SW480 (cell line): Measurements from ENCODE around the gene PKIG.

ENCODE experiments used
- DNase-seq: peaks from one replicate; pipeline ENCODE4 v3.0.0-alpha.2; 2016; ENCODE audit warnings: low spot score

Gene PKIG

DNA sequence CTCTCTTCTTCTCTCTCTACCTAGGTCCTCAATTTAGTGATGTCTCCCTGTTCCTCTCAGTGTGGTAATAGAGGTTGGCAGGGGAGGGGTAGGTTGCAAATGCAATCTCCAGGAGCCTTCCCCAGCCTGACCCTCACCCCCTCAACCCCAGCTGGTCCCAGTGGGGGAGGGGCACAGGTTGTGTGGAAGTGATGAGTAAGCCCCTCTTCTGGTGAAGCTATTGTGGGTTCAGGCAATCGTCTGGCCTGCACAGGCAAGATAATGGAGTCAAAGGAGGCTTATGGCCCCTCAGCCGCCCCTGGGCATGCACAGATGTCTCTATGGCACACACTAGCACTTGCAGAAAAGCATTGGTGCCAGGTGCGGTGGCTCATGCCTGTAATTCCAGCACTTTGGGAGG lies 79.9 kb downstream of the PKIG start:
- DNase-seq, result no peak

DNA sequence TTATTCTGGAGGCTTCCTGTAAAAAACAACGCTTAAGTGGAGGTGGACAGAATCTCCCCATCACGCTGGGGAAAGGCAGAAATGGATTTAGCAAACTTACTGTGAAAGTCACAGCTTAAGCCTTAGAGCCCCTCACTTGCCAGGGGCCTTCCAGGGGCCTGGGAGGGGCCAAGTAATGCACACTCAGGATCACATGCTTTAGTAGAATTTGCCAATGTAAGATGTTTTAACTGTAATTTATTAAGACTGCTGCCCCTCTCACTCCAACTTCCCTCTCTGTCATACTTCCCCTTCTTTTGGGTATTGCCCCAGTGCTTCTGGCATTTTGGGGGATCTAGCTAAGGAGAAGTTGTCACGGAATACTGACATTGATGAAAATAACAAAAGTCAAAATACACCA lies 81.8 kb downstream of the PKIG start:
- DNase-seq, result no peak

DNA sequence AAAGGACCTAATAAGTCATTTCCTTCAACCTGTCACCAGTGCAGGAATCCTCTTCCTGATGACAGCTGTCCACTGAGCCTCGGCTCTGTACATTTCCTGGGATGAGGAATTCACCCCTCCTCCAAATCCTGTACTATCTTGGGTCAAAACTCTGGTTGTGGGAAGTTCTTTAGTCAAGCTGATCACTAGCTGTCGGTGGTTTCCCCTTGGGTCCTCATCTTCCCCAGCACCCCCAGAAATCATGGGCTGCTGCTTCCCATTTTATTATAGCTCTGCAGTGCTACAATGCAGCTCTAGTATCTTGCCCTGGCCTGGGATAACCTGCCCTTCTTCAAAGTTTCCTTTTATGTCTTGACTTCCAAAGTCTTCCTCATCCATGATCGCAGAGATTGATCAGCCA lies 83.7 kb downstream of the PKIG start:
- DNase-seq, result no peak
